ENCODE data around the gene CDH23.

DNA sequence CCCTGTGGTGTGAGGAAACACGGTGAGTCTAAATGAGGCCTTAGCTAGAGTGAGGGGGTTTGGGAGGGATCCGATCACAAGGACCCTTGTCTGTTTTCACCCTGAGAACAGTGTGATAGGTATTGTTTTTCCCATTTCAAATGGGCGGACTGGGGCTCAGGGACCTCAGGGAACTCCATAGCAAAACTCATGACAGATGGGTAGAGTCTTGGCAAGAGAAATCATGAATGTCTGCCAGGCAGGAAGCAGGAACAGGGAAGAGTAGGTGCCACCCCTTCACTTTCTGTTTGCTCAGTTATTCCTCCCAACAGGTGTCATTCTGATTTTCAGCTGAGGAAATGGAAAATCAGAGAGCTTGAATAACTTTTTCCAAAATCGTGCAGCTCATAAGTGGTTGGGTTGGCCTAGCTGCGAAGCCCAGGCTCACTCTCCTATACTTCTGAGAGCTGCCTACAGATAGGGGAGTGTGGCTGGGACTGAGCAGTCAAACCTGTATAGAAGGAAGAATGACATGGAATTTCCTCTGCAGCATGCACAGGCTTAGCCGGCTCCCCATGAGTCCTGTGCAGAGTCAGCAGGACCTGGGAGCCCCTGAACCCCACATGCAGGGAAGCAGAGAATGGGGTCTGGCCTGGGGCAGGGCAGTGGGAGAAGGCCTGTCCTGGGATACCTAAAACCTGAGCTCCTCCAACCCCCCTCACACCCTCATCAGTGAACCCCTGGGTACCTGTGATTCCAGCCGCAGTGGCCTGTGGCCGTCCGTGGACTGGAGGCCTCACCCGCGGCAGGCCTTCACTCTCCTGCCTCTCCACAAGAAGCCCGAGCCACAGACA is 340.5 kb downstream of the CDH23 start:
- TF ChIP-seq, protein P1, sequence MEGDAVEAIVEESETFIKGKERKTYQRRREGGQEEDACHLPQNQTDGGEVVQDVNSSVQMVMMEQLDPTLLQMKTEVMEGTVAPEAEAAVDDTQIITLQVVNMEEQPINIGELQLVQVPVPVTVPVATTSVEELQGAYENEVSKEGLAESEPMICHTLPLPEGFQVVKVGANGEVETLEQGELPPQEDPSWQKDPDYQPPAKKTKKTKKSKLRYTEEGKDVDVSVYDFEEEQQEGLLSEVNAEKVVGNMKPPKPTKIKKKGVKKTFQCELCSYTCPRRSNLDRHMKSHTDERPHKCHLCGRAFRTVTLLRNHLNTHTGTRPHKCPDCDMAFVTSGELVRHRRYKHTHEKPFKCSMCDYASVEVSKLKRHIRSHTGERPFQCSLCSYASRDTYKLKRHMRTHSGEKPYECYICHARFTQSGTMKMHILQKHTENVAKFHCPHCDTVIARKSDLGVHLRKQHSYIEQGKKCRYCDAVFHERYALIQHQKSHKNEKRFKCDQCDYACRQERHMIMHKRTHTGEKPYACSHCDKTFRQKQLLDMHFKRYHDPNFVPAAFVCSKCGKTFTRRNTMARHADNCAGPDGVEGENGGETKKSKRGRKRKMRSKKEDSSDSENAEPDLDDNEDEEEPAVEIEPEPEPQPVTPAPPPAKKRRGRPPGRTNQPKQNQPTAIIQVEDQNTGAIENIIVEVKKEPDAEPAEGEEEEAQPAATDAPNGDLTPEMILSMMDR (IDR thresholded peaks at IDR 0.05), result no peak
- no peak for TF ChIP-seq GABPB1 (CRISPR knock-in tag; IDR thresholded peaks at IDR 0.05)
- TF ChIP-seq, protein P2, sequence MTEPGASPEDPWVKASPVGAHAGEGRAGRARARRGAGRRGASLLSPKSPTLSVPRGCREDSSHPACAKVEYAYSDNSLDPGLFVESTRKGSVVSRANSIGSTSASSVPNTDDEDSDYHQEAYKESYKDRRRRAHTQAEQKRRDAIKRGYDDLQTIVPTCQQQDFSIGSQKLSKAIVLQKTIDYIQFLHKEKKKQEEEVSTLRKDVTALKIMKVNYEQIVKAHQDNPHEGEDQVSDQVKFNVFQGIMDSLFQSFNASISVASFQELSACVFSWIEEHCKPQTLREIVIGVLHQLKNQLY (CRISPR knock-in tag; IDR thresholded peaks at IDR 0.05), result no peak
- TF ChIP-seq, protein P3, sequence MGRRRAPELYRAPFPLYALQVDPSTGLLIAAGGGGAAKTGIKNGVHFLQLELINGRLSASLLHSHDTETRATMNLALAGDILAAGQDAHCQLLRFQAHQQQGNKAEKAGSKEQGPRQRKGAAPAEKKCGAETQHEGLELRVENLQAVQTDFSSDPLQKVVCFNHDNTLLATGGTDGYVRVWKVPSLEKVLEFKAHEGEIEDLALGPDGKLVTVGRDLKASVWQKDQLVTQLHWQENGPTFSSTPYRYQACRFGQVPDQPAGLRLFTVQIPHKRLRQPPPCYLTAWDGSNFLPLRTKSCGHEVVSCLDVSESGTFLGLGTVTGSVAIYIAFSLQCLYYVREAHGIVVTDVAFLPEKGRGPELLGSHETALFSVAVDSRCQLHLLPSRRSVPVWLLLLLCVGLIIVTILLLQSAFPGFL (CRISPR knock-in tag; IDR thresholded peaks at IDR 0.05; ENCODE audit: borderline replicate concordance), result no peak
- TF ChIP-seq NR3C1 (CRISPR knock-in tag; conservative IDR thresholded peaks at IDR 0.05; ENCODE audit: low read depth), result no peak
- TF ChIP-seq ZBTB21 (CRISPR knock-in tag; IDR thresholded peaks at IDR 0.05; ENCODE audit: borderline replicate concordance), result no peak
- TF ChIP-seq, protein P4, sequence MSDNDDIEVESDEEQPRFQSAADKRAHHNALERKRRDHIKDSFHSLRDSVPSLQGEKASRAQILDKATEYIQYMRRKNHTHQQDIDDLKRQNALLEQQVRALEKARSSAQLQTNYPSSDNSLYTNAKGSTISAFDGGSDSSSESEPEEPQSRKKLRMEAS (CRISPR knock-in tag; IDR thresholded peaks at IDR 0.05), result no peak
- TF ChIP-seq ZNF232 (CRISPR knock-in tag; IDR thresholded peaks at IDR 0.05), result no peak
- no peak for TF ChIP-seq ATF1 (CRISPR knock-in tag; IDR thresholded peaks at IDR 0.05)
- no peak for TF ChIP-seq SP1 (CRISPR knock-in tag; conservative IDR thresholded peaks at IDR 0.05)
- TF ChIP-seq SMAD3 (CRISPR knock-in tag; IDR thresholded peaks at IDR 0.05; ENCODE audit: borderline replicate concordance), result no peak
- TF ChIP-seq, protein P5, sequence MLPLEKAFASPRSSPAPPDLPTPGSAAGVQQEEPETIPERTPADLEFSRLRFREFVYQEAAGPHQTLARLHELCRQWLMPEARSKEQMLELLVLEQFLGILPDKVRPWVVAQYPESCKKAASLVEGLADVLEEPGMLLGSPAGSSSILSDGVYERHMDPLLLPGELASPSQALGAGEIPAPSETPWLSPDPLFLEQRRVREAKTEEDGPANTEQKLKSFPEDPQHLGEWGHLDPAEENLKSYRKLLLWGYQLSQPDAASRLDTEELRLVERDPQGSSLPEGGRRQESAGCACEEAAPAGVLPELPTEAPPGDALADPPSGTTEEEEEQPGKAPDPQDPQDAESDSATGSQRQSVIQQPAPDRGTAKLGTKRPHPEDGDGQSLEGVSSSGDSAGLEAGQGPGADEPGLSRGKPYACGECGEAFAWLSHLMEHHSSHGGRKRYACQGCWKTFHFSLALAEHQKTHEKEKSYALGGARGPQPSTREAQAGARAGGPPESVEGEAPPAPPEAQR (CRISPR knock-in tag; IDR thresholded peaks at IDR 0.05), result no peak

All from WTC11 (cell line).